HepG2 (cell line): Measurements from ENCODE around the gene RNASE13. TPM values are rescaled to one million over a fixed set of nuclear protein-coding genes. Genes with fewer than 3 reads are reported as not detected.

ENCODE experiments used
- BRF2 ChIP-seq: sonication (generic); formaldehyde crosslinking; IDR thresholded peaks from 2 replicates; pipeline ENCODE4 v1.8.1; 2022; ENCODE audit warnings: mild to moderate bottlenecking, missing genetic modification reagents
- ETS1 ChIP-seq: sonication (generic); formaldehyde crosslinking; IDR thresholded peaks from 2 replicates; pipeline ENCODE4 v1.4.0; 2020; ENCODE audit warnings: missing genetic modification reagents
- GZF1 ChIP-seq: sonication (generic); formaldehyde crosslinking; IDR thresholded peaks from 2 replicates; pipeline ENCODE4 v1.5.1; 2020; ENCODE audit warnings: mild to moderate bottlenecking, missing genetic modification reagents
- IKZF5 ChIP-seq: IDR thresholded peaks from 2 replicates; pipeline ENCODE4 v1.6.1; 2018; ENCODE audit warnings: missing genetic modification reagents, mild to moderate bottlenecking, missing compliant biosample characterization
- MXD4 ChIP-seq: IDR thresholded peaks from 2 replicates; pipeline ENCODE4 v1.6.1; 2016; ENCODE audit warnings: mild to moderate bottlenecking, missing biosample characterization, missing genetic modification reagents
- SMARCE1 ChIP-seq: fragments of 450-650 bp; IDR thresholded peaks from 2 replicates; pipeline ENCODE4 v1.6.1; 2017; ENCODE audit warnings: borderline replicate concordance
- THAP9 ChIP-seq: sonication (generic); formaldehyde crosslinking; IDR thresholded peaks from 2 replicates; pipeline ENCODE4; 2020; ENCODE audit warnings: missing genetic modification reagents, mild to moderate bottlenecking, borderline replicate concordance
- ZBTB43 ChIP-seq: sonication (generic); formaldehyde crosslinking; conservative IDR thresholded peaks from 2 replicates; pipeline ENCODE4 v1.4.0; 2020; ENCODE audit warnings: missing genetic modification reagents
- ZMYM2 ChIP-seq: sonication (generic); formaldehyde crosslinking; IDR thresholded peaks from 2 replicates; pipeline ENCODE4 v1.8.0; 2022; ENCODE audit warnings: mild to moderate bottlenecking, missing genetic modification reagents
- ZNF205 ChIP-seq: IDR thresholded peaks from 2 replicates; pipeline ENCODE4 v1.6.1; 2018; ENCODE audit warnings: missing biosample characterization, missing genetic modification reagents
- ZNF230 ChIP-seq: sonication (generic); formaldehyde crosslinking; IDR thresholded peaks from 2 replicates; pipeline ENCODE4 v1.4.0; 2020; ENCODE audit warnings: mild to moderate bottlenecking, missing genetic modification reagents
- ZNF616 ChIP-seq: sonication (generic); formaldehyde crosslinking; IDR thresholded peaks from 2 replicates; pipeline ENCODE4 v1.5.0; 2020; ENCODE audit warnings: low read depth, mild to moderate bottlenecking, missing genetic modification reagents
- ZNF646 ChIP-seq: sonication (generic); formaldehyde crosslinking; IDR thresholded peaks from 2 replicates; pipeline ENCODE4 v1.9.0; 2021; ENCODE audit warnings: mild to moderate bottlenecking, missing genetic modification reagents
- ZNF780A ChIP-seq: sonication (generic); formaldehyde crosslinking; IDR thresholded peaks from 2 replicates; pipeline ENCODE4 v1.8.0; 2022; ENCODE audit warnings: mild to moderate bottlenecking, missing genetic modification reagents, moderate library complexity
- polyA plus RNA-seq, 8 experiments: library from polyadenylated mRNA; depleted of rRNA in 3 of 8; stranded (reverse) in 7 of 8; unstranded in 1 of 8; fragments of >200 nt; fragmentation: Illumina TruSeq in 4 of 8; extraction: Trizol in 4 of 8; gene quantifications; 2 replicates each; pipeline versions ENCODE4 v1.2.1 to v1.2.3, GENCODE V29; 2011 to 2016; ENCODE audit warnings: low read depth in 4 of 8, missing spikeins in 1 of 8, mixed read lengths in 1 of 8; ENCODE audit not compliant: insufficient read depth in 1 of 8
- total RNA-seq, 5 experiments: library from RNA; depleted of rRNA; stranded (reverse); fragments of >200 nt; fragmentation: Illumina TruSeq; extraction: Trizol; gene quantifications; 2 replicates each; pipeline ENCODE4 v1.2.3, GENCODE V29; 2016; ENCODE audit warnings: low read depth in 1 of 5

The RNASE13 gene
- total and polyA plus RNA-seq, 2 of the 13 experiments (the other 11 are each of a cell fraction or from before 2014, with no cell fraction given) = 1.0 TPM; not detected in 1

GRCh38 chr14:21024585-21025370, 9.8 kb downstream of the RNASE13 start, which contains the start of gene NDRG2 (continued):
- TF ChIP-seq THAP9 (CRISPR knock-in tag) (no peak), ZNF205 (0 out of 2 replicates have a peak, but pooled peaks have one; percentile 32), ZNF780A (CRISPR knock-in tag) (0 out of 2 replicates have a peak, but pooled peaks have one; percentile 66), SMARCE1 (no peak), IKZF5 (CRISPR knock-in tag) (peak; percentile 57; the same call in 1 of the 2 replicates), BRF2 (CRISPR knock-in tag) (no peak), ZMYM2 (CRISPR knock-in tag) (no peak), GZF1 (CRISPR knock-in tag) (no peak), ZNF230 (CRISPR knock-in tag) (no peak), MXD4 (CRISPR knock-in tag) (peak; percentile 71; the same call in 1 of the 2 replicates), ZNF646 (CRISPR knock-in tag) (no peak), ETS1 (CRISPR knock-in tag) (no peak), ZNF616 (CRISPR knock-in tag) (peak; percentile 37; the same call in 1 of the 2 replicates), ZBTB43 (CRISPR knock-in tag) (peak; percentile 80)
